Ishikawa (cell line): ENCODE data around the gene KHDC4.

Source experiments
- CEBPB ChIP-seq: IDR thresholded peaks from 2 replicates; pipeline ENCODE4 v1.6.1; 2012
- EGR1 ChIP-seq: IDR thresholded peaks from 2 replicates; pipeline ENCODE4 v1.6.1; 2012
- EP300 ChIP-seq: IDR thresholded peaks from 2 replicates; pipeline ENCODE4 v1.6.1; 2012; ENCODE audit warnings: borderline replicate concordance
- NFIC ChIP-seq: IDR thresholded peaks from 2 replicates; pipeline ENCODE4 v1.6.1; 2012
- RAD21 ChIP-seq: IDR thresholded peaks from 2 replicates; pipeline ENCODE4 v1.6.1; 2012; ENCODE audit warnings: low read depth
- TAF1 ChIP-seq: IDR thresholded peaks from 2 replicates; pipeline ENCODE4 v1.6.1; 2012; ENCODE audit warnings: low read depth, mild to moderate bottlenecking
- TEAD4 ChIP-seq: IDR thresholded peaks from 2 replicates; pipeline ENCODE4 v1.6.1; 2012
- TF ChIP-seq, protein P1 (sequence below): IDR thresholded peaks from 2 replicates; pipeline ENCODE4 v1.6.1; 2012
- TF ChIP-seq, protein P2 (sequence below): IDR thresholded peaks from 2 replicates; pipeline ENCODE4 v1.6.1; 2012
- TF ChIP-seq, protein P3 (sequence below): IDR thresholded peaks from 2 replicates; pipeline ENCODE4 v1.6.1; 2012; ENCODE audit warnings: low read depth, mild to moderate bottlenecking

DNA sequence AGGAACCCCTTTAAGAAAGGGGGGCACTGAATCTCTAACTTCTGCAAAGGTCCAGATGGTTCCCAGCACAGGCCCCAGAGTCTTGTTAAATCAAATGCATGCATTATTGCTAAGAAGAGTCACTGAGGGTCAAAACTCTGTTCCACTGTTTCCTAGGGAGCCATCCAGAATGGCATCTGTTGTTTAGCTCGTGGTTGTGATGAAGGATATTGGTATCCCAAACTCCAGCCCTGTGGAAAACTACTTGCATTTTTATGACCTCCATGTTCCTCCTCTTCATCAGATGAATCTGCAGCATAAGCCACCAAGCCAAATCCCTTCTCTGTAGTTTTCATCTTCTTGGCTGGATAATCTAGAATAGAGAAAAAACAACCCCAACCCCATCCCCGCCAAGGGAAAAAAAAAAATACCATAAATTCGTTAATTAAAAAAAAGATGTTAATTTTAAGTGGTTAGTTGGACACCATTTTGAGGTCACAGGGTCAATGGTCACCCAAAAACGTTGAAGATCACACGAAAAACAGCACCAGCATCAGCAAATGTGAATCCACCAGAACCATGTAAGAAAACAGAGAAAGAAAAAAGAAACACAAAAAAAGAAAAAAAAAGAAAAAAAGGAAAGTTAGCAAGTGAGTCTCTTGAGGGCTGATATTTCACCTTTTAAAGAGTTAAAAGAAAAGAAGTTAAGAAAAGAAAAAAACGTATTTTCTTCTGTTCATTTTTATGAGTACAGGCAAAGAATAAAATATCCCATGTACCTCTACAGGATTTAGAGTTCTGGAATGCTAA is 20.1 kb downstream of the KHDC4 start:
- no peak for TF ChIP-seq RAD21
- no peak for TF ChIP-seq NFIC
- TF ChIP-seq TAF1: no peak
- TF ChIP-seq, protein P1, sequence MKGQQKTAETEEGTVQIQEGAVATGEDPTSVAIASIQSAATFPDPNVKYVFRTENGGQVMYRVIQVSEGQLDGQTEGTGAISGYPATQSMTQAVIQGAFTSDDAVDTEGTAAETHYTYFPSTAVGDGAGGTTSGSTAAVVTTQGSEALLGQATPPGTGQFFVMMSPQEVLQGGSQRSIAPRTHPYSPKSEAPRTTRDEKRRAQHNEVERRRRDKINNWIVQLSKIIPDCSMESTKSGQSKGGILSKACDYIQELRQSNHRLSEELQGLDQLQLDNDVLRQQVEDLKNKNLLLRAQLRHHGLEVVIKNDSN: no peak
- TF ChIP-seq CEBPB: no peak
- no peak for TF ChIP-seq TEAD4
- TF ChIP-seq, protein P2, sequence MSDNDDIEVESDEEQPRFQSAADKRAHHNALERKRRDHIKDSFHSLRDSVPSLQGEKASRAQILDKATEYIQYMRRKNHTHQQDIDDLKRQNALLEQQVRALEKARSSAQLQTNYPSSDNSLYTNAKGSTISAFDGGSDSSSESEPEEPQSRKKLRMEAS: no peak
- TF ChIP-seq EP300: no peak
- TF ChIP-seq, protein P3, sequence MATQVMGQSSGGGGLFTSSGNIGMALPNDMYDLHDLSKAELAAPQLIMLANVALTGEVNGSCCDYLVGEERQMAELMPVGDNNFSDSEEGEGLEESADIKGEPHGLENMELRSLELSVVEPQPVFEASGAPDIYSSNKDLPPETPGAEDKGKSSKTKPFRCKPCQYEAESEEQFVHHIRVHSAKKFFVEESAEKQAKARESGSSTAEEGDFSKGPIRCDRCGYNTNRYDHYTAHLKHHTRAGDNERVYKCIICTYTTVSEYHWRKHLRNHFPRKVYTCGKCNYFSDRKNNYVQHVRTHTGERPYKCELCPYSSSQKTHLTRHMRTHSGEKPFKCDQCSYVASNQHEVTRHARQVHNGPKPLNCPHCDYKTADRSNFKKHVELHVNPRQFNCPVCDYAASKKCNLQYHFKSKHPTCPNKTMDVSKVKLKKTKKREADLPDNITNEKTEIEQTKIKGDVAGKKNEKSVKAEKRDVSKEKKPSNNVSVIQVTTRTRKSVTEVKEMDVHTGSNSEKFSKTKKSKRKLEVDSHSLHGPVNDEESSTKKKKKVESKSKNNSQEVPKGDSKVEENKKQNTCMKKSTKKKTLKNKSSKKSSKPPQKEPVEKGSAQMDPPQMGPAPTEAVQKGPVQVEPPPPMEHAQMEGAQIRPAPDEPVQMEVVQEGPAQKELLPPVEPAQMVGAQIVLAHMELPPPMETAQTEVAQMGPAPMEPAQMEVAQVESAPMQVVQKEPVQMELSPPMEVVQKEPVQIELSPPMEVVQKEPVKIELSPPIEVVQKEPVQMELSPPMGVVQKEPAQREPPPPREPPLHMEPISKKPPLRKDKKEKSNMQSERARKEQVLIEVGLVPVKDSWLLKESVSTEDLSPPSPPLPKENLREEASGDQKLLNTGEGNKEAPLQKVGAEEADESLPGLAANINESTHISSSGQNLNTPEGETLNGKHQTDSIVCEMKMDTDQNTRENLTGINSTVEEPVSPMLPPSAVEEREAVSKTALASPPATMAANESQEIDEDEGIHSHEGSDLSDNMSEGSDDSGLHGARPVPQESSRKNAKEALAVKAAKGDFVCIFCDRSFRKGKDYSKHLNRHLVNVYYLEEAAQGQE: no peak
- no peak for TF ChIP-seq EGR1
